Activated CD8-positive, alpha-beta T cell treated with anti-CD3 and anti-CD28 coated beads, Interleukin-2, amount 10 ng/mL, durations not matched to agents 7 days and 5 days (primary cell): ENCODE results near the gene MIPEP. TPM values are rescaled to one million over a fixed set of nuclear protein-coding genes. Genes with fewer than 3 reads are reported as not detected.
"Not testable (repeated sequence)": the region's sequence is repeated elsewhere in the genome, so short reads cannot be mapped to it uniquely, and the experiment has no call there.

Experiments
- ATAC-seq: fragments of 150-1000 bp; cut with Tn5 transposase; one replicate; pipeline ENCODE4 v1.10.0; 2021; ENCODE audit warnings: moderate library complexity
- CTCF ChIA-PET: fragments of 350-600 bp; sonication (Branson Sonifier 250); formaldehyde crosslinking; loops from one replicate; lab custom pipeline; 2021; ENCODE audit warnings: antibody characterized with exemption; lab: Charles Lee
- POLR2A ChIA-PET: fragments of 350-600 bp; sonication (Branson Sonifier 250); formaldehyde crosslinking; loops from one replicate; lab custom pipeline; 2021; ENCODE audit warnings: antibody characterized with exemption; lab: Charles Lee
- DNase-seq: peaks from one replicate; pipeline ENCODE4 v3.0.0-alpha.2; 2020
- H3K27ac Mint-ChIP-seq: one replicate; pipeline ENCODE4 v1.8.0; 2021; ENCODE audit warnings: mild to moderate bottlenecking, mixed read lengths
- H3K27me3 Mint-ChIP-seq: one replicate; pipeline ENCODE4 v1.8.0; 2021; ENCODE audit warnings: low read depth, mixed read lengths
- H3K36me3 Mint-ChIP-seq: one replicate; pipeline ENCODE4 v1.8.0; 2021; ENCODE audit warnings: low read depth, mixed read lengths
- H3K4me1 Mint-ChIP-seq: one replicate; pipeline ENCODE4 v1.8.0; 2021; ENCODE audit warnings: low read depth, mixed read lengths
- H3K4me3 Mint-ChIP-seq: one replicate; pipeline ENCODE4 v1.8.0; 2021; ENCODE audit warnings: mild to moderate bottlenecking, mixed read lengths
- H3K9me3 Mint-ChIP-seq: one replicate; pipeline ENCODE4 v1.8.0; 2022; ENCODE audit warnings: mixed read lengths; ENCODE audit not compliant: insufficient read depth
- total RNA-seq, 2 experiments: library from RNA; stranded (reverse); gene quantifications; one replicate each; pipeline ENCODE4 v1.2.3, GENCODE V29; 2021

The MIPEP gene
- total RNA-seq, 2 experiments from 2014 or later, result 9.6 to 11.6 TPM

- no peaks in the 10 kb centered on the region for H3K27me3 Mint-ChIP-seq
- no peak for ATAC-seq
- DNase-seq, result no peak
- peaks cover 6% of the 10 kb centered on the region for H3K36me3 Mint-ChIP-seq
- ChIA-PET CTCF (no interaction called here), POLR2A (no interaction called here)
- H3K4me1 Mint-ChIP-seq, result peaks cover 9% of the 10 kb centered on the region
- H3K27ac Mint-ChIP-seq, result no peak overlapping the region
- H3K9me3 Mint-ChIP-seq, result no peaks in the 10 kb centered on the region
- no peak overlapping the region for H3K4me3 Mint-ChIP-seq
Observed at GRCh38 chr13:23883255-23883654, 5.9 kb downstream of the MIPEP start.

- H3K4me1 Mint-ChIP-seq, H3K9me3 Mint-ChIP-seq, POLR2A ChIA-PET, H3K4me3 Mint-ChIP-seq, DNase-seq, H3K27me3 Mint-ChIP-seq, H3K36me3 Mint-ChIP-seq, ATAC-seq, H3K27ac Mint-ChIP-seq: not testable (repeated sequence)
- CTCF ChIA-PET, result interaction anchor here (0.9 kb wide), 1 partner anchor 79 kb away, joined by 3 read pairs; no protein-coding TSS in a partner anchor
Observed at GRCh38 chr13:23881402-23881800, 7.8 kb downstream of the MIPEP start.

- DNase-seq, H3K36me3 Mint-ChIP-seq, H3K4me3 Mint-ChIP-seq, H3K9me3 Mint-ChIP-seq, H3K27me3 Mint-ChIP-seq, H3K4me1 Mint-ChIP-seq, CTCF ChIA-PET, ATAC-seq, H3K27ac Mint-ChIP-seq, POLR2A ChIA-PET: not testable (repeated sequence)
Observed at GRCh38 chr13:23880493-23881401, 8.5 kb downstream of the MIPEP start.

GRCh38 chr13:23877286-23877685 is 11.9 kb downstream of the MIPEP start:
- H3K27ac Mint-ChIP-seq, result no peak overlapping the region
- H3K36me3 Mint-ChIP-seq, result no peaks in the 10 kb centered on the region
- H3K4me1 Mint-ChIP-seq, result no peaks in the 10 kb centered on the region
- H3K9me3 Mint-ChIP-seq, result no peaks in the 10 kb centered on the region
- no peaks in the 10 kb centered on the region for H3K27me3 Mint-ChIP-seq
- CTCF ChIA-PET, result interaction anchor here (1.9 kb wide), 1 partner anchor 11 kb away, joined by 6 read pairs; no protein-coding TSS in a partner anchor
- DNase-seq, result no peak
- no peak overlapping the region for H3K4me3 Mint-ChIP-seq
- POLR2A ChIA-PET, result no interaction called here
- ATAC-seq, result no peak

GRCh38 chr13:23876265-23876664 is 12.9 kb downstream of the MIPEP start:
- H3K4me3 Mint-ChIP-seq, result no peak overlapping the region
- no peaks in the 10 kb centered on the region for H3K27me3 Mint-ChIP-seq
- H3K27ac Mint-ChIP-seq, result no peak overlapping the region
- DNase-seq (no peak), ATAC-seq (no peak)
- H3K9me3 Mint-ChIP-seq, result no peaks in the 10 kb centered on the region
- ChIA-PET POLR2A (no interaction called here), CTCF (interaction anchor here (1.9 kb wide), 1 partner anchor 12 kb away, joined by 6 read pairs; no protein-coding TSS in a partner anchor)
- no peaks in the 10 kb centered on the region for H3K4me1 Mint-ChIP-seq
- H3K36me3 Mint-ChIP-seq, result no peaks in the 10 kb centered on the region

- ChIA-PET CTCF (interaction anchor here (1.3 kb wide), 1 partner anchor 17 kb away, joined by 5 read pairs; no protein-coding TSS in a partner anchor), POLR2A (no interaction called here)
- ATAC-seq (no peak), DNase-seq (no peak)
- no peaks in the 10 kb centered on the region for H3K36me3 Mint-ChIP-seq
- no peaks in the 10 kb centered on the region for H3K27me3 Mint-ChIP-seq
- H3K4me1 Mint-ChIP-seq, result no peaks in the 10 kb centered on the region
- H3K4me3 Mint-ChIP-seq, result no peak overlapping the region
- no peaks in the 10 kb centered on the region for H3K9me3 Mint-ChIP-seq
- H3K27ac Mint-ChIP-seq, result no peak overlapping the region
Observed at GRCh38 chr13:23871616-23872220, 17.5 kb downstream of the MIPEP start.

- Mint-ChIP-seq H3K4me1 (peaks cover 3% of the 10 kb centered on the region), H3K9me3 (no peaks in the 10 kb centered on the region), H3K27ac (no peak overlapping the region), H3K36me3 (no peaks in the 10 kb centered on the region), H3K27me3 (no peaks in the 10 kb centered on the region), H3K4me3 (no peak overlapping the region)
- DNase-seq (no peak), ATAC-seq (no peak)
- ChIA-PET POLR2A (no interaction called here), CTCF (no interaction called here)
Observed at GRCh38 chr13:23870356-23871140, 18.7 kb downstream of the MIPEP start.

GRCh38 chr13:23868521-23868920 is 20.7 kb downstream of the MIPEP start:
- DNase-seq, result no peak
- Mint-ChIP-seq H3K4me1 (peaks cover 6% of the 10 kb centered on the region), H3K27ac (no peak overlapping the region), H3K9me3 (no peaks in the 10 kb centered on the region), H3K27me3 (no peaks in the 10 kb centered on the region), H3K4me3 (no peak overlapping the region), H3K36me3 (no peaks in the 10 kb centered on the region)
- ATAC-seq, result no peak
- ChIA-PET POLR2A (no interaction called here), CTCF (interaction anchor here (0.6 to 1.3 kb wide), 3 partner anchors 10 to 478 kb away, joined by 3 to 4 read pairs (median 3); no protein-coding TSS in a partner anchor)

- CTCF ChIA-PET, result no interaction called here
- Mint-ChIP-seq H3K36me3 (no peaks in the 10 kb centered on the region), H3K4me3 (no peak overlapping the region), H3K27ac (no peak overlapping the region), H3K4me1 (peaks cover 6% of the 10 kb centered on the region), H3K27me3 (no peaks in the 10 kb centered on the region), H3K9me3 (no peaks in the 10 kb centered on the region)
- no peak for DNase-seq
- ATAC-seq, result no peak
- POLR2A ChIA-PET, result no interaction called here
Observed at GRCh38 chr13:23867027-23867491, 22.1 kb downstream of the MIPEP start.

GRCh38 chr13:23866420-23867026 is 22.7 kb downstream of the MIPEP start:
- Mint-ChIP-seq H3K4me3 (no peak overlapping the region), H3K27ac (no peak overlapping the region), H3K27me3 (no peaks in the 10 kb centered on the region), H3K4me1 (peaks cover 6% of the 10 kb centered on the region), H3K9me3 (no peaks in the 10 kb centered on the region), H3K36me3 (no peaks in the 10 kb centered on the region)
- DNase-seq (no peak), ATAC-seq (no peak)
- ChIA-PET POLR2A (no interaction called here), CTCF (no interaction called here)

GRCh38 chr13:23865906-23866305 is 23.3 kb downstream of the MIPEP start:
- ATAC-seq (no peak), DNase-seq (no peak)
- H3K36me3 Mint-ChIP-seq, result no peaks in the 10 kb centered on the region
- ChIA-PET POLR2A (no interaction called here), CTCF (no interaction called here)
- no peaks in the 10 kb centered on the region for H3K9me3 Mint-ChIP-seq
- H3K4me1 Mint-ChIP-seq, result peaks cover 6% of the 10 kb centered on the region
- H3K27ac Mint-ChIP-seq, result no peak overlapping the region
- H3K4me3 Mint-ChIP-seq, result no peak overlapping the region
- H3K27me3 Mint-ChIP-seq, result no peaks in the 10 kb centered on the region
